ENCODE measurements around the gene NMD3.

The NMD3 gene

GRCh38 chr3:161284989-161285388 is 63.9 kb downstream of the NMD3 start:
- TF ChIP-seq ZNF274 (IDR thresholded peaks at IDR 0.05; ENCODE audit: low read depth, low read length) = no peak

GRCh38 chr3:161289174-161289573 is 68.1 kb downstream of the NMD3 start:
- no peak overlapping the region for H3K4me3 ChIP-seq (ENCODE audit: low read length)
- TF ChIP-seq ZNF274 (IDR thresholded peaks at IDR 0.05; ENCODE audit: low read depth, low read length) = no peak

More at GRCh38 chr3:161284989-161285388, 63.9 kb downstream of the NMD3 start:
- no peak overlapping the region for H3K4me3 ChIP-seq (ENCODE audit: low read length)

- no peak overlapping the region for H3K4me3 ChIP-seq (ENCODE audit: low read length)
- no peak for TF ChIP-seq ZNF274 (IDR thresholded peaks at IDR 0.05; ENCODE audit: low read depth, low read length)
Observed at GRCh38 chr3:161291191-161291901, 70.2 kb downstream of the NMD3 start.

GRCh38 chr3:161293381-161293780 is 72.3 kb downstream of the NMD3 start:
- no peak for TF ChIP-seq ZNF274 (IDR thresholded peaks at IDR 0.05; ENCODE audit: low read depth, low read length)
- no peak overlapping the region for H3K4me3 ChIP-seq (ENCODE audit: low read length)

GRCh38 chr3:161295325-161295724 is 74.2 kb downstream of the NMD3 start:
- no peak overlapping the region for H3K4me3 ChIP-seq (ENCODE audit: low read length)
- TF ChIP-seq ZNF274 (IDR thresholded peaks at IDR 0.05; ENCODE audit: low read depth, low read length) = no peak

GRCh38 chr3:161296814-161297213 is 75.7 kb downstream of the NMD3 start:
- no peak overlapping the region for H3K4me3 ChIP-seq (ENCODE audit: low read length)
- TF ChIP-seq ZNF274 (IDR thresholded peaks at IDR 0.05; ENCODE audit: low read depth, low read length) = no peak

All from GM08714 (cell line).